Body of pancreas (tissue), 4 donors: Measurements from ENCODE around the gene RNF157.

Experiments used
- POLR2A ChIP-seq, 3 donors: fragments of 450-650 bp; IDR thresholded peaks; one replicate each; pipeline ENCODE4 v1.6.1; 2016; ENCODE audit warnings: antibody characterized with exemption in 3 of 3, mild to moderate bottlenecking in 2 of 3
- TF ChIP-seq, protein P1 (sequence below), 7 experiments: fragments of 450-650 bp in 4 of 7; fragments of 200-600 bp in 3 of 7; sonication (generic) in 3 of 7; IDR thresholded peaks; one replicate each; pipeline ENCODE4 v1.5.1; 2016 to 2019; ENCODE audit warnings: antibody characterized with exemption in 7 of 7

DNA sequence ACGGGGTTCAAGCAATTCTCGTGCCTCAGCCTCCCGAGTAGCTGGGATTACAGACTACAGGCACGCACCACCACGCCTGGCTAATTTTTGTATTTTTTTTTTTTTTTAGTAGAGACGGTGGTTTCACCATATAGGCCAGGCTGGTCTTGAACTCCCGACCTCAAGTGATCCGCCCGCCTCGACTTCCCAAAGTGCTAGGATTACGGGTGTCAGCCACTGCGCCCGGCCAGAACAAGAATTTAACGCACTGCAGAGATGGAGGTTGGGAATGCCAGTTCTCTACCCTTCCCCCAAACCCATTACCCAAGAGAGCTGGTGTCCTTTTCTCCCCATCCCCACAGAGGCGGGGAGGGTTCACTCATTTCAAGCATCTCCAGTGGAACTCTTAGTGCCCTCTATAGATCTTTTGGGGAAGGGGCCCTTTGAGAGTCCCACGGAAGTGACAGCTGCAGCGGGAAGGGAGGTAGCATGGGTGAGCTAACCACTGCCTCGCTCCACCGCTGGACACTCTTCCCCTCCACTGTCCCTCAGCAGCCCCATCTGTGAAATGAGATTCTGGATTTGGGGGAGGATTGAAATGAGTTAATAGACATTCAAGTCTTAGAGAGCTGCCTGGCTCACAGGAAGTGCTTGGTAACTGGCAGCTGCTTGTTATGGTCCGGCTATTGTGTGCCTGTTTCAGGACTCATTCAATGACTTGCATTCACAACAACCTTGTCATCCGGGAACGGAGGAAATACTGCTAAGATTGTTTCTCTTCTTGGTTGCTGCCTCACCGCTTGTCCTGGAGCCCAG is 21.3 kb upstream of the RNF157 start:
- TF ChIP-seq, protein P1, sequence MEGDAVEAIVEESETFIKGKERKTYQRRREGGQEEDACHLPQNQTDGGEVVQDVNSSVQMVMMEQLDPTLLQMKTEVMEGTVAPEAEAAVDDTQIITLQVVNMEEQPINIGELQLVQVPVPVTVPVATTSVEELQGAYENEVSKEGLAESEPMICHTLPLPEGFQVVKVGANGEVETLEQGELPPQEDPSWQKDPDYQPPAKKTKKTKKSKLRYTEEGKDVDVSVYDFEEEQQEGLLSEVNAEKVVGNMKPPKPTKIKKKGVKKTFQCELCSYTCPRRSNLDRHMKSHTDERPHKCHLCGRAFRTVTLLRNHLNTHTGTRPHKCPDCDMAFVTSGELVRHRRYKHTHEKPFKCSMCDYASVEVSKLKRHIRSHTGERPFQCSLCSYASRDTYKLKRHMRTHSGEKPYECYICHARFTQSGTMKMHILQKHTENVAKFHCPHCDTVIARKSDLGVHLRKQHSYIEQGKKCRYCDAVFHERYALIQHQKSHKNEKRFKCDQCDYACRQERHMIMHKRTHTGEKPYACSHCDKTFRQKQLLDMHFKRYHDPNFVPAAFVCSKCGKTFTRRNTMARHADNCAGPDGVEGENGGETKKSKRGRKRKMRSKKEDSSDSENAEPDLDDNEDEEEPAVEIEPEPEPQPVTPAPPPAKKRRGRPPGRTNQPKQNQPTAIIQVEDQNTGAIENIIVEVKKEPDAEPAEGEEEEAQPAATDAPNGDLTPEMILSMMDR (IDR thresholded peaks at IDR 0.05), result no peak
- no peak for TF ChIP-seq POLR2A (IDR thresholded peaks at IDR 0.05)
